ENCODE results near the gene CDHR1. TPM values are rescaled to one million over a fixed set of nuclear protein-coding genes. Genes with fewer than 3 reads are reported as not detected.

The CDHR1 gene
- total RNA-seq, 4 donors from 2014 or later: 0.17 to 0.22 TPM; not detected in 2

DNA sequence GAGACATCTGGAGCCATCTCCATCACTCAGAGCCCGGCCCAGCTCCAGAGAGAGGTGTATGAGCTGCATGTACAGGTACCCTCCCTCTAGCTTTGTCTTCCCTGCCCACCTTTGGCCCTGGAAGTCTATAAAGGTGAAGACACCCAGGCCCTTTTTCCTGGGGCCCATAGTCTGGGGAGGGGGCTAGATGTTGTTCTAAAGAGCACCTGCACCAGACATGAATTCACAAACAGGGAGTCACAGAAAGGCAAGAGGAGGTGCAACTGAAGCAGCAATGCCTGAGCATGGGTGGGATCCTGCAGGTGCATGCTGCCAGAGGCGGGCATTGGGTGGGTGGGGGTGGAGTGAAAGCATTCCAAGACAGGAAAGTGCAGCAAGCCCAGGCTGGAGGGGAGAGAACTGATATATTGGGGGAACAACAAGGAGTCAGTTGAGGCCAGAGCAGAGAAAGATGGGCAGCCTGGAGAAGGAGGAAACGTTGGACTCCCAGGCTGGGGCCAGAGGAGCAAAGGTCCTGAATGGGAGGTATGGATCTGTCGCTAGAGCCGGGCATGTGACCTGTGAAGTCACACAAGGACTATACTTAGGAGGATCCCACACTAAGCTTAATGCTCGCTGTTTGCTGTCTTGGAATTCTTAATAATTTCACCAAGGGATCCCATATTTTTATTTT lies 11.7 kb downstream of the CDHR1 start:
- TF ChIP-seq, protein P1, sequence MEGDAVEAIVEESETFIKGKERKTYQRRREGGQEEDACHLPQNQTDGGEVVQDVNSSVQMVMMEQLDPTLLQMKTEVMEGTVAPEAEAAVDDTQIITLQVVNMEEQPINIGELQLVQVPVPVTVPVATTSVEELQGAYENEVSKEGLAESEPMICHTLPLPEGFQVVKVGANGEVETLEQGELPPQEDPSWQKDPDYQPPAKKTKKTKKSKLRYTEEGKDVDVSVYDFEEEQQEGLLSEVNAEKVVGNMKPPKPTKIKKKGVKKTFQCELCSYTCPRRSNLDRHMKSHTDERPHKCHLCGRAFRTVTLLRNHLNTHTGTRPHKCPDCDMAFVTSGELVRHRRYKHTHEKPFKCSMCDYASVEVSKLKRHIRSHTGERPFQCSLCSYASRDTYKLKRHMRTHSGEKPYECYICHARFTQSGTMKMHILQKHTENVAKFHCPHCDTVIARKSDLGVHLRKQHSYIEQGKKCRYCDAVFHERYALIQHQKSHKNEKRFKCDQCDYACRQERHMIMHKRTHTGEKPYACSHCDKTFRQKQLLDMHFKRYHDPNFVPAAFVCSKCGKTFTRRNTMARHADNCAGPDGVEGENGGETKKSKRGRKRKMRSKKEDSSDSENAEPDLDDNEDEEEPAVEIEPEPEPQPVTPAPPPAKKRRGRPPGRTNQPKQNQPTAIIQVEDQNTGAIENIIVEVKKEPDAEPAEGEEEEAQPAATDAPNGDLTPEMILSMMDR (IDR thresholded peaks at IDR 0.05; ENCODE audit: low read depth): no peak

DNA sequence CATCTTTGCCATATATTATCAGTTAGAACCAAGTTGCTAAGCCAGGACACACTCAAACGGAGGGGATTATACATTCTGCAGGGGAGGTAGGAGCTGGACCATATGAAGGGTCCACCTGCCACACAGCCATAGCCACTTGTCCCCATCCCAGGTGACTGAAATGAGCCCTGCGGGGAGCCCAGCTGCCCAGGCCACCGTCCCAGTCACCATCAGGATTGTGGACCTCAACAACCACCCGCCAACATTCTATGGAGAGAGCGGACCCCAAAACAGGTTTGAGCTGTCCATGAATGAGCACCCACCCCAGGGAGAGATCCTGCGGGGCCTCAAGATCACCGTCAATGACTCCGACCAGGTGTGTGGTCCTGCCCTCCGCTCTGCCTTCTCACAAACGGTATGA lies 13.7 kb downstream of the CDHR1 start:
- TF ChIP-seq, protein P1 (IDR thresholded peaks at IDR 0.05; ENCODE audit: low read depth): no peak

DNA sequence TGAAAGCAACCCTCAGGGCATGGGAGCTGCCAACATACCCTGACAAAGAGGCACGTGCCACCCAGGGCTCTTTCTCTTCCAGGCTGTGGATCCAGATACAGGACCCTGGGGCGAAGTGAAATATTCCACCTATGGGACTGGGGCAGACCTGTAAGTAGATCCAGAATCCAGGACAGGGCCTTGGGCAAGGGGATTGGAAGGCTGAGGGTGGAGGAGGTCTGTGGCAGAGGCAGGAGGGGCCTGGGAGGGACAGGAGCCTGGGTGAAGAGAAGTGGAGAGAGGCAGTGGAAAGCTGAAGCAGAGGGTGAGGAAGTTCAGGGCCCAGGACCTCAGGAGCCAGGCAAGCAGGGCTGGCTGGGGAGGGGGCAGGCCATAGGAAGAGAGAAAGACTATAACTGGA lies 17.2 kb downstream of the CDHR1 start:
- TF ChIP-seq, protein P1 (IDR thresholded peaks at IDR 0.05; ENCODE audit: low read depth): no peak

DNA sequence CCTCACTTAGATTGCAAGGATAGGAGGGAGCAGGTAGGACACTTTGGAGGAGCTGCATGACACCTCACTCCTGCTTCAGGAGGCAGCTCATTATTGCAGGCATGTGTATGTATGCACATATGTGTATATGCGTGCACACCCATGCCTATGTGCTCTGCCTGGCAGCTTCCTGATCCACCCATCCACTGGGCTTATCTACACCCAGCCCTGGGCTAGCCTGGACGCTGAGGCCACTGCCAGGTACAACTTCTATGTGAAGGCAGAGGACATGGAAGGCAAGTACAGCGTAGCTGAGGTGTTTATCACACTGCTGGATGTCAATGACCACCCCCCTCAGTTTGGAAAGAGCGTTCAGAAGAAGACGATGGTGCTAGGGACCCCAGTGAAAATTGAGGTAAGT lies 17.7 kb downstream of the CDHR1 start:
- TF ChIP-seq, protein P1 (IDR thresholded peaks at IDR 0.05; ENCODE audit: low read depth): no peak

DNA sequence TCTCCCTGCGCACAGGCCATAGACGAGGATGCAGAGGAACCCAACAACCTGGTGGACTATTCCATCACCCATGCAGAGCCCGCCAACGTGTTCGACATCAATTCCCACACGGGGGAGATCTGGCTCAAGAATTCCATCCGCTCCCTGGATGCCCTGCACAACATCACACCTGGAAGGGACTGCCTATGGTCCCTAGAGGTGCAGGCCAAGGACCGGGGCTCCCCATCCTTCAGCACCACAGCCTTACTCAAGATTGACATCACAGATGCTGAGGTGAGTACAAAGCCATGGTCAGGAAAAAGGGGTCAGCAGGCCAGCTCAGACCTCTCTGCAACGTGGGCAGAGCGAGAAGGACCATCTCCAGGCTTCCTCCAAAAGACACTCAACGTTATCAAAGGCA lies 18.7 kb downstream of the CDHR1 start:
- TF ChIP-seq, protein P1 (IDR thresholded peaks at IDR 0.05; ENCODE audit: low read depth): no peak

DNA sequence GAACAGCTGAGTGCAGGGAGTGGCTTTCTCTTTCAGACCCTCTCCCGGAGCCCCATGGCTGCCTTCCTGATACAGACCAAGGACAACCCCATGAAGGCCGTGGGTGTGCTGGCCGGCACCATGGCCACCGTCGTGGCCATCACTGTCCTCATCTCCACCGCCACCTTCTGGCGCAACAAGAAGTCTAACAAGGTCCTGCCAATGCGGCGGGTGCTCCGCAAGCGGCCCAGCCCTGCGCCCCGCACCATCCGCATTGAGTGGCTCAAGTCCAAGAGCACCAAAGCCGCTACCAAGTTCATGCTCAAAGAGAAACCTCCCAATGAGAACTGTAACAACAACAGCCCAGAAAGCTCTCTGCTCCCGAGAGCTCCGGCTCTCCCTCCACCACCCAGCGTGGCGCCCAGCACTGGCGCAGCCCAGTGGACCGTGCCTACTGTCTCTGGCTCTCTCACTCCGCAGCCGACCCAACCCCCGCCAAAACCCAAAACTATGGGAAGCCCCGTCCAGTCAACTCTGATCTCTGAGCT lies 19.8 kb downstream of the CDHR1 start:
- TF ChIP-seq, protein P1 (IDR thresholded peaks at IDR 0.05; ENCODE audit: low read depth): no peak

DNA sequence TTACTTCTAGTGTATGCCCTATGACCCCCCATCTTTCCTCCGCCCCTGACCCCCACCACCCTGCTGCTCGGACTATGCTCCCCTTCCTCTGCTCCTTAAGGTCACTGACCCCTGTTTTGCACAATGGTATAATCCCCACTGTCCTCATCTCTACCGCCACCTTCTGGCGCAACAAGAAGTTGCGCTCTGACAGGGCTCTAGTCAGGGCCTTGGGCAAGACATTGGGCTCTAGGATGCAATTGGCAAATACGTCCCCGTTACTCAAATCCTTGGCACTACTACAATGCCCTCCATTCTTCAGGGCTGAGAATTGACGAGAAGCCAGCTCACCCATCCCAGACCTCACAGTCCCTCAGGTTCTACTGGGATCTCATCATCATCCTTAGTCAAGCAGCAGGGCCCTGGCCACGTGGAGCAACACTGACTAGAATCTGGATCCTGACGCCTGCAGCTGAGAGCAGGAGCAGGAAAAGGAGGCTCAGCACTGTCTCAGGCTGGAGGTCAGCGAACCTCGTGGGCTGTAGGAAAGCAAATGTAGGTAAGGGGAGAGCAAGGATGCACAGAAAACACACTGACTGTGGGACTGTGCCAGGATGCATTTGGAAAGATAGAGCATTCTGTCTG lies 20.4 kb downstream of the CDHR1 start:
- TF ChIP-seq, protein P1 (IDR thresholded peaks at IDR 0.05; ENCODE audit: low read depth): no peak

All from subcutaneous adipose tissue (tissue), 4 donors.